ENCODE results near the gene CFAP97.
"Not testable (repeated sequence)": the region's sequence is repeated elsewhere in the genome, so short reads cannot be mapped to it uniquely, and the experiment has no call there.

The CFAP97 gene

DNA sequence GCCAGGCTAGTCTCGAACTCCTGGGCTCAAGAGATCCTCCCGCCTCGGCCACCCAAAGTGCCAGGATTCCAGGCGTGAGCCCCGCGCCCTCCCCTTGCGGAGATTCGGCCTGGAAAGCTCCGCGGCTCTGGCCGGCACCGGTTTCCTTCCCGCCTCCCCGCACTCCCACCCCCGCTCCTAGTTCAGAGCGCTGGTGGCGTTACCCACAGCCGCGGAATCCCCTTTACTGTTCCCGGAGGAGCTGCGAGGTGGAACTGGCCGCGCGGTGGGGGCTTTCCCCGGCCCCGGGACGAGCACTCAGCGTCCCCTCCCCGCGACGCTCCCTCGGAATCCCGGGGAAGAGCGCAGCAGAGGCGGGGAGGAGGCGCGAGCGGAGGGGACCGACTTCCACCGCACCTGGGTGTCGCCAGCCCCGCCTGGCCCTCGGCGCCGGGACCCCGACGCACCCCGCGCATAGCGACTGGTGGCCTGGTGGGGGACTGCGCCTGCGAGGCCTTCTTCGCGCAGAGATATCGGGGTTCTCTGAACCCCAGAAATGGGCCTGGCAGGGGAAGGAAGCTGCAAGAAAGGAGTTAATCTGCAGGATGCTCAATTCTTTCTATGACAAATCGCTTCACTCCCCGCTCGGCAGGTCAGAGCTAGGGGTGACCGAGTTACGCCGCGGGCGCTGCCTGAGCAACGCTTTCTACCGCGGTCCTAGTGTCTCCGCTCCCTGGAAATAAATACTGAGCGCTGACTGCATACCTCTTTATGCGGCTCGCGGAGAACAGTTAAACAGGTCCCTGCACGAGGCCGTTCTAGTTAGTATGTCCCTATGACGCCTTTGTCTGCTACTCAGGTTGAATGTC lies 75.3 kb downstream of the CFAP97 start:
- H3K9me3 ChIP-seq (ENCODE audit: low read depth, low read length) = no peaks in the 10 kb centered on the region
- no peak overlapping the region for H3K9ac ChIP-seq (ENCODE audit: insufficient read length)
- H3K27ac ChIP-seq = no peak overlapping the region
- TF ChIP-seq POLR2AphosphoS5 (IDR thresholded peaks at IDR 0.05; ENCODE audit: borderline replicate concordance, low read depth, low read length) (no peak), FOXP2 (optimal IDR thresholded peaks at IDR 0.05; ENCODE audit: control extremely low read depth, extremely low read length, insufficient read depth) (no peak), EZH2 (IDR thresholded peaks at IDR 0.05) (no peak)
- no peak overlapping the region for H3K4me3 ChIP-seq
- no peak for DNase-seq (ENCODE audit: low read depth, low spot score)
- no peaks in the 10 kb centered on the region for H3K36me3 ChIP-seq (ENCODE audit: insufficient read depth, low read length)

DNA sequence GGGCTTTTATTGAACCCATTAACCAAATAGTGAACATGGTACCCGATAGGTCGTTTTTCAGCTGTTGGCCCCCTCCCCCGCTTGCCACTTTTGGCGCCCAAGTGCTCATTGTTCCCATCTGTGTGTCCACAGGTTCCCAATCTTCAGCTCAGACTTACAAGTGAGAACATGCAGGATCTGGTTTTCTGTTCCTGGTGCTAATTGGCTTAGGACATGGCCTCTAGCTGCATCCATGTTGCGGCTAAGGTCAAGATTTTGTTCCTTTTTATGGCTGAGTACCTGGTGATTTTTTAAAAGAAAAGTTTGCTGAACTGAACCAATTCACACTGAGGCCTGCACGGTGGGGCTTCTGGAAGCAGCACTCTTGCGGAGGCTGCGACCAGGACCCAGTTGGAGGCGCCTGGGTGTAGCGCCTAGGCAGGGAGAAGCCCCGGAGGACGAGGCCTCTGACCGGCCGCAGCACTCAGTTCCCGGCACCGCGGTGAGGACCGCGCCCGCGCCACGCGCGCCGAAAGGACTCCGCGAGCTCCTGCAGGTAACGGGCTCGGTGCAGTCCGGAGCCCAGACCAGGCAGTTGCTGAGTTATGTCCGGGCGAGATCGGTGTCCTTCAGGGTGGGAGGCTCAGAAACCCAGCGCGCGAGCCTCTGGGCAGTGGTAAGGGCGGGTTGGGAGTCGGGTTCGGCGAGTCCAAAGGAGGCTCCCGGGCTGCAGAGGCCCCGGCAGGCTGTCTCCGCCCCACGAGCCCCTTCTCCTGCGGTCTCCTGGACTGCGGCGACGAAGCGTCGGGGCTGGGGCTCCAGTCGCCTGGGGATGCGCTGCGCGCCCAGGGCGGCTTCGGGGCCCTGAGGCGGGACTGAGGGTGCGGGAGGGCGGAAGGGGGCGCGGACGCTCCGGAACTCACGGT lies 76.5 kb downstream of the CFAP97 start:
- H3K9me3 ChIP-seq (ENCODE audit: low read depth, low read length) = no peaks in the 10 kb centered on the region
- TF ChIP-seq FOXP2 (optimal IDR thresholded peaks at IDR 0.05; ENCODE audit: control extremely low read depth, extremely low read length, insufficient read depth) (no peak), POLR2AphosphoS5 (IDR thresholded peaks at IDR 0.05; ENCODE audit: borderline replicate concordance, low read depth, low read length) (no peak), EZH2 (IDR thresholded peaks at IDR 0.05) (no peak)
- H3K27ac ChIP-seq = no peak overlapping the region
- no peak for DNase-seq (ENCODE audit: low read depth, low spot score)
- H3K9ac ChIP-seq (ENCODE audit: insufficient read length) = no peak overlapping the region
- no peak overlapping the region for H3K4me3 ChIP-seq
- no peaks in the 10 kb centered on the region for H3K36me3 ChIP-seq (ENCODE audit: insufficient read depth, low read length)

DNA sequence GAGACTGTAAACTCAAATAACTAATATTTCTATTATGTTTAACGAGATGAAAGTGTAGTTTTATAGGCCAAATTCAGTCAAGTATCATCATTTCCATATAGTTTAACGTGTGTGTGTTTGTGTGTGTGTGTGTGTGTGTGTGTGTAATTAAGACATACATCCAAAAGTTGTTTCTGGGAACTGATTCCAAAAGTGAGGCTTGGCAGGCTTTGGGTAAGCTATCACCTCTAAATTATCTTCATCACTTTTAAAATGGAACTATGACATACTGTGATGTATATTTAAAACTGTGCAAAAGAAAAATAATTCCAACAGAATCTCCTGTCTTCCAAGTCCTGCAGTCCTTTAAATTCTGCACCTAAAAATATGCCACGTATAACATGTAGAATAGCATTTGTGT lies 79.8 kb downstream of the CFAP97 start:
- TF ChIP-seq EZH2 (IDR thresholded peaks at IDR 0.05) (no peak), POLR2AphosphoS5 (IDR thresholded peaks at IDR 0.05; ENCODE audit: borderline replicate concordance, low read depth, low read length) (no peak), FOXP2 (optimal IDR thresholded peaks at IDR 0.05; ENCODE audit: control extremely low read depth, extremely low read length, insufficient read depth) (no peak)
- Histone ChIP-seq H3K4me3 (no peak overlapping the region), H3K9ac (ENCODE audit: insufficient read length) (no peak overlapping the region), H3K36me3 (ENCODE audit: insufficient read depth, low read length) (no peaks in the 10 kb centered on the region), H3K9me3 (ENCODE audit: low read depth, low read length) (no peaks in the 10 kb centered on the region), H3K27ac (no peak overlapping the region)
- no peak for DNase-seq (ENCODE audit: low read depth, low spot score)

DNA sequence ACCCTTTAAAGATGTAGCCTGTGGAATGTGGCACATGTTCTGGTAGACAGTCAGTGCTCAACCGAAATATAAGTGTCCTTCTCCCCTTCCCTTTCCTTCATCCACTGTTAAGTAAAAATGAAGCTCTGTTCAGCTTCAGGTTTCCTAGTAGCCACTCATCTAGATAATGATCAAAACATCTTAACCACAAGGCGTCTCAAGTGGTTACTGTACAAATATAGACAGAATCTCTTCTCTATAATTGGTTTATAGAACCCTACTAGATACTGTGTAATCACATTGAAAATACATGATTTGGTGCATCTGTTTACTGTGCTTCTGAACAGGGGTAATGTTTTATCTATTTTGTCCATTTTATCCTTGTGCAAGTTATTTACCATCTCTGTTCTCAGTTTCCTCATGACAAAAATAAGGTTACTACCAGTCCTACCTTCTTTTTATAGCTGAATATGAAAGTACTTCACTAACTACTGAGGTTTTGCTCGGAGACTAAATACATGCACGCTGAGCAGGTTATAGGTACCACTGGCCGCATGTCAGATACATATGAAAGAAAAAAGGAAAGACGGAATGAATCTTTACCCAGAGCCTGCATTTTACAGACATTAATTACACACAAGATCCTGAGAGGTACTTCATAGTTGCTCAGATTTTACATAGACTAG lies 81.0 kb downstream of the CFAP97 start:
- Histone ChIP-seq H3K4me3 (no peak overlapping the region), H3K36me3 (ENCODE audit: insufficient read depth, low read length) (no peaks in the 10 kb centered on the region), H3K9me3 (ENCODE audit: low read depth, low read length) (no peaks in the 10 kb centered on the region), H3K9ac (ENCODE audit: insufficient read length) (no peak overlapping the region), H3K27ac (no peak overlapping the region)
- no peak for DNase-seq (ENCODE audit: low read depth, low spot score)
- TF ChIP-seq FOXP2 (optimal IDR thresholded peaks at IDR 0.05; ENCODE audit: control extremely low read depth, extremely low read length, insufficient read depth) = no peak
- no peak for TF ChIP-seq POLR2AphosphoS5 (IDR thresholded peaks at IDR 0.05; ENCODE audit: borderline replicate concordance, low read depth, low read length)
- TF ChIP-seq EZH2 (IDR thresholded peaks at IDR 0.05) = no peak

DNA sequence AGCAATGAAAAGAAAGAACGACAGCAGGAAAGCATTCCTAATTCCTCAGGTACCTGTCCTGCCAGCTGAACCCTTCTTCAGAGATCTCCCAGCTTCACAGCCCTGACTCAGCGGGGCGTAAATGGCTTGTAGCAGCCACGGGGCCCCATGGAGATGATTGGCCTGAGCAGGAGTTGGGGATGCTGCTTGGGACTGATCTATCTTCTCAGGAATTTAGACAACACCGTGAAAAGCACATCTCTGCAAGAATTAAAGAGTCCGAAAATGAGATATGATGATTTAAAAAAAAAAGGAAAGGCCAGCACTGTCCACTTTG lies 83.2 kb downstream of the CFAP97 start:
- H3K9ac ChIP-seq (ENCODE audit: insufficient read length) = no peak overlapping the region
- no peak for DNase-seq (ENCODE audit: low read depth, low spot score)
- no peak overlapping the region for H3K27ac ChIP-seq
- H3K4me3 ChIP-seq = no peak overlapping the region
- no peaks in the 10 kb centered on the region for H3K9me3 ChIP-seq (ENCODE audit: low read depth, low read length)
- no peaks in the 10 kb centered on the region for H3K36me3 ChIP-seq (ENCODE audit: insufficient read depth, low read length)
- no peak for TF ChIP-seq POLR2AphosphoS5 (IDR thresholded peaks at IDR 0.05; ENCODE audit: borderline replicate concordance, low read depth, low read length)
- TF ChIP-seq FOXP2 (optimal IDR thresholded peaks at IDR 0.05; ENCODE audit: control extremely low read depth, extremely low read length, insufficient read depth) = no peak
- no peak for TF ChIP-seq EZH2 (IDR thresholded peaks at IDR 0.05)

DNA sequence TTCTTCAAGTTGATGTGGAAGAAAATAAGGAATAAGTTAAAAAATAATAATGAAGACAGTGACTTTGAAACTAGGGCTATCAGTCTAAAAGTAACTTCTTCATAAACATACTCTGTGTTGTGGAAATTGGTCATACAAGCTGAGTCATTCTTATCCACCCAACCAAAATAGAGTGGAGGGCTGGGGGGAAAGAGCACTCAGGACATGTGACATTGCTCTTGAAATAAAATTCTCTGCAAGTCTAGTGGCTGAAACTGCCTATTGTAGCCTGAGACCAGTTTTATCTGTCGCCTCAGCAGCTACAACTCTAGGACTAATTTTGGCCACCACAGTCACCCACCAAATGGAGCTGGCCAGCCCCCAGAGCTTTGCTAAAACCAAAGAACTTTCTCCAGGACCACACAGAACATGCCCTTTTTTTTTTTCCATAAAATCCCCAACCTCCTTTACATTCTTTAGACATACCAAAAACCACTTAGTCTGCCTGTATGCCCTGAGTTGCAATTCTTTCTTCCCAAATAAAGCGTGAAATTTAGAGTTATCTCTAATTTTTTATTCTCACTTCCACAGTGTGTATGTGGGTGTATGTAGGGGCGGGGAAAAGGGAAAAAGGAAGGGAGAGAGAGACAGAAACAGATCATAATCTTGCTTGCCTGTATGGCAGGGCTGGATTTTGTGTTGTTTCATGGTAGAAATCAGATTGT lies 83.7 kb downstream of the CFAP97 start:
- H3K4me3 ChIP-seq = no peak overlapping the region
- no peak overlapping the region for H3K27ac ChIP-seq
- no peak for TF ChIP-seq FOXP2 (optimal IDR thresholded peaks at IDR 0.05; ENCODE audit: control extremely low read depth, extremely low read length, insufficient read depth)
- no peak for TF ChIP-seq POLR2AphosphoS5 (IDR thresholded peaks at IDR 0.05; ENCODE audit: borderline replicate concordance, low read depth, low read length)
- no peak for TF ChIP-seq EZH2 (IDR thresholded peaks at IDR 0.05)
- no peak for DNase-seq (ENCODE audit: low read depth, low spot score)
- H3K9me3 ChIP-seq (ENCODE audit: low read depth, low read length) = no peaks in the 10 kb centered on the region
- H3K9ac ChIP-seq (ENCODE audit: insufficient read length) = no peak overlapping the region
- H3K36me3 ChIP-seq (ENCODE audit: insufficient read depth, low read length) = no peaks in the 10 kb centered on the region

DNA sequence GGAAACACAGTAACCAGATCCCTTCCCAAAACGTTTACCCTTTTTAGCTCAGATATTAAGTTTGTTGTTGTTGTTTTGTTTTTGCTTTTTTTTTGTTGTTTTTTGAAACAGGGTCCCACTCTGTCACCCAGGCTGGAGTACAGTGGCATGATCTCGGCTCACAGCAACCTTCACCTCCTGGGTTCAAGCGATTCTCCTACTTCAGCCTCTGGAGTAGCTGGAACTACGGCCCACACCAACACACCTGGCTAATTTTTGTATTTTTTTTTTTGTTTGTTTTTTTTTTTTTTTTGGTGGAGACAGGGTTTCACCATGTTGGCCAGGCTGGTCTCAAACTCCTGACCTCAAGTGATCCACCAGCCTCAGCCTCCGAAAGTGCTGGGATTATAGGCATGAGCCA lies 84.3 kb downstream of the CFAP97 start:
- H3K4me3 ChIP-seq; H3K9ac ChIP-seq (ENCODE audit: insufficient read length); DNase-seq (ENCODE audit: low read depth, low spot score); H3K9me3 ChIP-seq (ENCODE audit: low read depth, low read length); H3K27ac ChIP-seq; H3K36me3 ChIP-seq (ENCODE audit: insufficient read depth, low read length): not testable (repeated sequence)

DNA sequence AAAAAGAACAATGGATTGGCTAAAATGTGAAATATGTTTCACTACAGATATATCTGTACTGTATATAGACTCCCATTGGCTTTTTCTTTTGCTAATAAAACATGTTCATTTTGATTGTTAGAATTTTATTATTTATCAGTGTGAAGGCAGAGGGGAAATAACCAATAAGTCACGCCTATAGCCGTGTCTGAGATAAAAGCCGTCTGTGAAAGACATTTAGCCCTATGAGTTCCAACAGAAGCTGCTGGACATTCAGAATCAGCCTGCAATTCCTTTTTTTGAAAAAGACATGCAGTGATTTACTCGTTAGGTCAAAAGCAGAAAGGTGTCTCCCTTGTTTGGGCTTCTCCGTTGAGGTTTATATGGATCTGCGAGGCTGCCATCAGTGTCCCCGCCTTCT lies 84.9 kb downstream of the CFAP97 start:
- no peak overlapping the region for H3K27ac ChIP-seq
- no peaks in the 10 kb centered on the region for H3K36me3 ChIP-seq (ENCODE audit: insufficient read depth, low read length)
- no peak for DNase-seq (ENCODE audit: low read depth, low spot score)
- H3K9ac ChIP-seq (ENCODE audit: insufficient read length) = no peak overlapping the region
- H3K9me3 ChIP-seq (ENCODE audit: low read depth, low read length) = no peaks in the 10 kb centered on the region
- H3K4me3 ChIP-seq = no peak overlapping the region
- TF ChIP-seq FOXP2 (optimal IDR thresholded peaks at IDR 0.05; ENCODE audit: control extremely low read depth, extremely low read length, insufficient read depth) = no peak
- no peak for TF ChIP-seq EZH2 (IDR thresholded peaks at IDR 0.05)
- no peak for TF ChIP-seq POLR2AphosphoS5 (IDR thresholded peaks at IDR 0.05; ENCODE audit: borderline replicate concordance, low read depth, low read length)
